Choroid plexus epithelial cell (primary cell): ENCODE results near the gene MAP2K1.

Experiments
- DNase-seq: peaks from one replicate; pipeline ENCODE4 v3.0.0-alpha.2; 2010; ENCODE audit warnings: low read depth
- H3K4me3 ChIP-seq: 2 replicates; pipeline ENCODE4 v1.5.1; 2011; ENCODE audit warnings: low read depth, mild to moderate bottlenecking, control low read depth, low read length, moderate library complexity
- TF ChIP-seq, protein P1 (sequence below): conservative IDR thresholded peaks from 2 replicates; pipeline ENCODE4 v1.5.1; 2011; ENCODE audit warnings: low read depth, mild to moderate bottlenecking, control low read depth, inconsistent platforms, low read length, moderate library complexity

The MAP2K1 gene

DNA sequence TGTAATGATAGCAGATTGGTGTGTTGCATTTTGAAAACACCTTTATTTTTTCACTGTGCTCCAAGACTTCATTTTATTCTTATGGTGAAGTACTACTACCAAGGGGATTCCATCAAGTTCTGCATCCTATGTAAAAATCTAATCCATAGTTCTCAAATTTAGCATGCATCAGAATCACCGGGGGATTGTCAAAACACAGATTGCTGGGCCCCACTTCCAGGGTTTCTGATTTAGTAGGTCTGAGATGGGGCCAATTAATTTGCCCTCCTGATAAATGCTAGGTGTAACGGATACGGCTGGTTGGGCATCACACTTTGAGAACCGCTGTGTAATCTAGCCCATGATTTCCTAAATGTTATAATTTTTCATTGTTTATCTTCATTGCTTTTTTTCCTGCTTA, 119.1 kb downstream of the MAP2K1 start:
- DNase-seq: no peak
- TF ChIP-seq, protein P1, sequence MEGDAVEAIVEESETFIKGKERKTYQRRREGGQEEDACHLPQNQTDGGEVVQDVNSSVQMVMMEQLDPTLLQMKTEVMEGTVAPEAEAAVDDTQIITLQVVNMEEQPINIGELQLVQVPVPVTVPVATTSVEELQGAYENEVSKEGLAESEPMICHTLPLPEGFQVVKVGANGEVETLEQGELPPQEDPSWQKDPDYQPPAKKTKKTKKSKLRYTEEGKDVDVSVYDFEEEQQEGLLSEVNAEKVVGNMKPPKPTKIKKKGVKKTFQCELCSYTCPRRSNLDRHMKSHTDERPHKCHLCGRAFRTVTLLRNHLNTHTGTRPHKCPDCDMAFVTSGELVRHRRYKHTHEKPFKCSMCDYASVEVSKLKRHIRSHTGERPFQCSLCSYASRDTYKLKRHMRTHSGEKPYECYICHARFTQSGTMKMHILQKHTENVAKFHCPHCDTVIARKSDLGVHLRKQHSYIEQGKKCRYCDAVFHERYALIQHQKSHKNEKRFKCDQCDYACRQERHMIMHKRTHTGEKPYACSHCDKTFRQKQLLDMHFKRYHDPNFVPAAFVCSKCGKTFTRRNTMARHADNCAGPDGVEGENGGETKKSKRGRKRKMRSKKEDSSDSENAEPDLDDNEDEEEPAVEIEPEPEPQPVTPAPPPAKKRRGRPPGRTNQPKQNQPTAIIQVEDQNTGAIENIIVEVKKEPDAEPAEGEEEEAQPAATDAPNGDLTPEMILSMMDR: no peak
- H3K4me3 ChIP-seq: peak overlapping the region; percentile 70

DNA sequence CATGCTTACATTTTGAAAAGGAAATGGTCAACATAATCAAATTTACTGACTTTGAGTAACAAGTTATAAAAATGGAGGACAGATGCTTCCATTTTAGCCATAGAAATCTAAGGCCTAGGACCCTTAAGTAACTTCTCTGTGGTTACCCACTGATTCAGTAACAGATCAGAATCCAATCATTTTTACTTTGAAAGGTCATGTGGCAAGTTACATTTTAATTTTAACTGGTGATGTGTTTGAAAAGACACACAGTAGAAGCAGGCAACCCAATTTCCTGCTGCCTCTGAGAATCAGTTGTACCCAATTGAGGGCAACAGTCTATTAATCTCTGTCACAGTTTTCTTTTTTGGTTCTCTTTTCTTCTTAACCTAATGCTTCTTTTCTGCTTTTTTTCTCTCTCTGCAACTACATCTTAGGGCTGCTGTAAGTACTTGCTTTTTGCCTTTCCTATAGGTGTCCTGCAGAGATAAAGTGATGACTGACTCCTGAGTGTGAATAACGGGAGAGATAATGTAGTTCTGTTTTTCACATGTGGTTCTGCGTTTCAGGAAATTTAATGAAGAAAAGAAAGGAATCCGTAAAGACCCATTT, 121.7 kb downstream of the MAP2K1 start:
- H3K4me3 ChIP-seq: no peak overlapping the region
- DNase-seq: no peak
- TF ChIP-seq, protein P1: no peak

DNA sequence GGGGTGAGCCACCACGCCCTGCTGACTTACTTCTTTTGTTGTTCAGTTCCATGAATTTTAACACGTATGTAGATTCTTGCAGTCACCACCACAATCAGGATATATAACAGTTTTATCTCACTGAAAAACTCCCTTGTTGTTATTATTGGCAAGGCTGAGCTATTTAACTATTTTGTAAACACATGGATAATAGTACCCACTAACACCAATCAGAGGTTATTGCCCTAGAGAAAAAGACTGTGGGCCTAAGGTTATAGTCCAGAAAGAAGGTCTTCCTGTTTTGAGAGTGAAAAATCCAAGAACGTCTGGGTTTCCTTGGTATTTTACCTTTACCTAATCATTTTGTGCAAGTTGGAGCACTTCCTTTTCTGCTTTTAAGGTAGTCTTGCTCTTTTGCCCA, 127.9 kb downstream of the MAP2K1 start:
- TF ChIP-seq, protein P1: no peak
- no peak for DNase-seq
- H3K4me3 ChIP-seq: no peak overlapping the region

DNA sequence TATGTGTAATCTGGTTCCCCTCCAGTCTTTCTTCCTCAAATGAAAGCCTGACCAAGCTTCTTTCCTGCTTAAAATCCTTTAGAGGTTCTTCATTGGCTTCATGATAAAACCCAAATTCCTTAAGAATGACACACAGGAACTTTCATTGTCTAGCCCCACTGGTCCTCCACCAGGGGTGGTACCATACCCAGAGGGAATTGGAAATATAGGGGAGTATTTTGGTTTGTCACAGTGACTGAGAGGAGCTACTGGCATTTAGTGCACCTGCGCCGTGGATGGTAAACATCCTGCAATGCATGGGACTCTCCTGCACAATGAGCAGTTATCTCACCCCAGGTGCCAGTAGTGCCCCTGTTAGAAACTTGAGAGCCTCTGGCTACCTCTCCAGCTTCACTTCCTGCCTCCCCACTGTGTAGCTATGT, 129.2 kb downstream of the MAP2K1 start:
- DNase-seq: peak; percentile 13
- H3K4me3 ChIP-seq: no peak overlapping the region
- TF ChIP-seq, protein P1: no peak

DNA sequence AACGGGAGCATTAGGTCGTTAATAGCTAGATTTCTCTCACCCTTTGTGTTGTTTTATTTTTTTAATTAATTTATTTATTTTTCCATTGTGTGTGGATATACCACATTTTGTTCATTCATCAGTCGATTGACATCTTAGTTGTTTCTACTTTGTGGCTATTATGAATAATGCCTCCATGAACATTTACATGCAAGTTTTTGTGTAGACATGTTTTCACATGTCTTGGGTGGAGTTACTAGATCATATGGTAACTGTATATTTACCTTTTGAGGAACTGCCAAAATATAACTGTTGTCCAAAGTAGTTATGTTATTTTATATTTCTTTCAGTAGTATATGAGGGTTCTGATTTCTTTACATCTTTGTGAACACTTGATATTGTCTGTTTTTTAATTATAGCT, 137.2 kb downstream of the MAP2K1 start:
- DNase-seq: no peak
- no peak overlapping the region for H3K4me3 ChIP-seq
- TF ChIP-seq, protein P1: no peak

DNA sequence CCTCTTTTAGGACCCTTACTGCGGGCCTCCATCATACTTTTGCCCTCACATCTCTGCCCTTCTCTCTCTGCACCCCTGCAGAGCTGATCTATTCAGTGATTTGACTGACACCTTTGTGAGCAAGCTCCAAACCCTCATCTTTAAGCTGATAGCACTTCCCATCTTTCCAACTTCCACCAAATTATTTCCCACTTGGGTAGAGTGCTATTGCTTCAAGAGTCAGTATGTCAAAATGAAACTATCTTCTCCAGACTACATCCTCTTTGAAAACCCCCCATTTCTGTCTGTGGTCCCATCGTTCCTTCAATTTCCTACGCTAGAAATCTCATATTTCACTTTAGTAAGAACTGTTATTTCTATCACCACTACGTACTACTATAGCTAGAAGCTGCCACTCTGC, 138.1 kb downstream of the MAP2K1 start:
- H3K4me3 ChIP-seq: no peak overlapping the region
- TF ChIP-seq, protein P1: no peak
- no peak for DNase-seq

DNA sequence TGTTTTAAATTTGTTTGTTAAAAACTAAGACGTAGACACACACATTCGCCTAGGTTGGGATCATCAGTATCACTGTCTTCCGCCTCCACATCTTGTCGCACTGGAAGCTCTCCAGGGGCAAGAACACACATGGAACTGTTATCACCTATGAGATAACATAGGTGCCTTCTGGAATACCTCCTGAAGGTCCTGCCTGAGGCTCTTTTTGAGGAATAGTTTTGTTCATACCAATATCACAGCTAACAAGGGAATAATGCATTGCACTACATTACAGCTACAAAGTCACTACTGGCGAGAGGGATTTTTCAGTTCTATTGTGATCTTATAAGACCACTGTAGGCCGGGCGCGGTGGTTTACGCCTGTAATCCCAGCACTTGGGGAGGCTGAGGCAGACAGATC, 148.3 kb downstream of the MAP2K1 start:
- H3K4me3 ChIP-seq: no peak overlapping the region
- DNase-seq: no peak
- TF ChIP-seq, protein P1: no peak
